HG02571 (cell line): ENCODE results near the gene S1PR1.

Experiments
- ATAC-seq: cut with Tn5 transposase; IDR thresholded peaks from one replicate; pipeline ENCODE4 v1.9.1; 2021; ENCODE audit warnings: mild to moderate bottlenecking, moderate library complexity; ENCODE audit not compliant: unreplicated experiment

The S1PR1 gene

GRCh38 chr1:101278845-101279244 is 42.0 kb downstream of the S1PR1 start:
- ATAC-seq, result no peak

- ATAC-seq, result no peak
Observed at GRCh38 chr1:101280049-101280592, 43.3 kb downstream of the S1PR1 start.

- no peak for ATAC-seq
Observed at GRCh38 chr1:101280942-101281654, 44.3 kb downstream of the S1PR1 start.

GRCh38 chr1:101281751-101282150 is 44.9 kb downstream of the S1PR1 start:
- no peak for ATAC-seq

GRCh38 chr1:101282314-101283038 is 45.7 kb downstream of the S1PR1 start:
- no peak for ATAC-seq

GRCh38 chr1:101283443-101283842 is 46.6 kb downstream of the S1PR1 start:
- ATAC-seq, result no peak

GRCh38 chr1:101284021-101284420 is 47.2 kb downstream of the S1PR1 start:
- no peak for ATAC-seq

- no peak for ATAC-seq
Observed at GRCh38 chr1:101284622-101285218, 47.9 kb downstream of the S1PR1 start.

- ATAC-seq, result no peak
Observed at GRCh38 chr1:101285922-101286570, 49.2 kb downstream of the S1PR1 start.

- ATAC-seq, result no peak
Observed at GRCh38 chr1:101288491-101288944, 51.7 kb downstream of the S1PR1 start.

- no peak for ATAC-seq
Observed at GRCh38 chr1:101290119-101290921, 53.5 kb downstream of the S1PR1 start.
